Suprapubic skin (tissue), 4 donors: ENCODE measurements around the gene SEZ6L.

ENCODE experiments used
- POLR2A ChIP-seq, 2 donors: fragments of 450-650 bp; IDR thresholded peaks; one replicate each; pipeline ENCODE4 v1.6.1; 2017; ENCODE audit warnings: antibody characterized with exemption in 2 of 2, mild to moderate bottlenecking in 2 of 2, moderate library complexity in 2 of 2
- POLR2AphosphoS5 ChIP-seq, 3 donors: sonication (generic); formaldehyde crosslinking; IDR thresholded peaks; one replicate each; pipeline ENCODE4 v1.6.1; 2017; ENCODE audit warnings: antibody characterized with exemption in 3 of 3
- TF ChIP-seq, protein P1 (sequence below), 2 donors: fragments of 200-600 bp in 1 of 2; fragments of 450-650 bp in 1 of 2; sonication (generic) in 1 of 2; IDR thresholded peaks; one replicate each; pipeline ENCODE4 v1.5.1; 2016 to 2019; ENCODE audit warnings: antibody characterized with exemption in 2 of 2, mild to moderate bottlenecking in 1 of 2, moderate library complexity in 1 of 2

DNA sequence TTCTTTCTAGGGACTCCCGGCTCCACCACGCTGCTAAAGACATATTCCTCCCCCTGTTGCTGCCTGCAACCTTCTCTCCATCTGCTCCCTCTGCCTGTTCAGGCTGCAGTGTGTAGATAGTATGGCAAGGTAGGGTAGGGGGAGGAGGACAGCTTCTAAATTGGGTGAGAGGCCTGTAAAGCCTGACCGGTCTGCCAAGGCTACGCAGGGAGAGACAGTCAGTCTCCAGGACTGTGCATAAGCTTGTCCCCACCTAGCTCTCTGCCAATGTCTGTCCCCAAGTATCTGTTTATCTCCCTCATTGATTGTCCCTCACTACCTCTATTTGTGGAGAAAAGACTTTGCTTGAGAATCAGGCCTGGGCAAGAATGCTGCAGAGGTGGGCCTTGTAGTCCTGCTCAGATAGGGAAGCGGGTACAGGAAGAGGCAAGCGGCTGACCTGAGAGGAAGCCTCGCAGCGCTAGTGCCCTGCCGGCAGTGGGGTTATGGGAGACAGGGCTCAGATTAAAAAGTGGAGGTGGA, 871 bp upstream of the SEZ6L start:
- TF ChIP-seq POLR2A (IDR thresholded peaks at IDR 0.05) (no peak), POLR2AphosphoS5 (IDR thresholded peaks at IDR 0.05) (no peak)
- TF ChIP-seq, protein P1, sequence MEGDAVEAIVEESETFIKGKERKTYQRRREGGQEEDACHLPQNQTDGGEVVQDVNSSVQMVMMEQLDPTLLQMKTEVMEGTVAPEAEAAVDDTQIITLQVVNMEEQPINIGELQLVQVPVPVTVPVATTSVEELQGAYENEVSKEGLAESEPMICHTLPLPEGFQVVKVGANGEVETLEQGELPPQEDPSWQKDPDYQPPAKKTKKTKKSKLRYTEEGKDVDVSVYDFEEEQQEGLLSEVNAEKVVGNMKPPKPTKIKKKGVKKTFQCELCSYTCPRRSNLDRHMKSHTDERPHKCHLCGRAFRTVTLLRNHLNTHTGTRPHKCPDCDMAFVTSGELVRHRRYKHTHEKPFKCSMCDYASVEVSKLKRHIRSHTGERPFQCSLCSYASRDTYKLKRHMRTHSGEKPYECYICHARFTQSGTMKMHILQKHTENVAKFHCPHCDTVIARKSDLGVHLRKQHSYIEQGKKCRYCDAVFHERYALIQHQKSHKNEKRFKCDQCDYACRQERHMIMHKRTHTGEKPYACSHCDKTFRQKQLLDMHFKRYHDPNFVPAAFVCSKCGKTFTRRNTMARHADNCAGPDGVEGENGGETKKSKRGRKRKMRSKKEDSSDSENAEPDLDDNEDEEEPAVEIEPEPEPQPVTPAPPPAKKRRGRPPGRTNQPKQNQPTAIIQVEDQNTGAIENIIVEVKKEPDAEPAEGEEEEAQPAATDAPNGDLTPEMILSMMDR (IDR thresholded peaks at IDR 0.05) = no peak
